B cell (primary cell): ENCODE measurements around the gene C9orf152. TPM values are rescaled to one million over a fixed set of nuclear protein-coding genes. Genes with fewer than 3 reads are reported as not detected.

Experiments
- ATAC-seq: fragments of 200-7000 bp; cut with Tn5 transposase; one replicate; pipeline ENCODE4 v1.10.0; 2021; ENCODE audit warnings: low read depth, mild to moderate bottlenecking, moderate number of reproducible peaks, moderate library complexity
- CTCF ChIA-PET: fragments of 350-600 bp; sonication (Branson Sonifier 250); formaldehyde crosslinking; loops from one replicate; lab custom pipeline; 2021; ENCODE audit warnings: antibody characterized with exemption, inconsistent platforms; lab: Charles Lee
- POLR2A ChIA-PET: fragments of 350-600 bp; sonication (Branson Sonifier 250); formaldehyde crosslinking; loops from one replicate; lab custom pipeline; 2021; ENCODE audit warnings: antibody characterized with exemption; lab: Charles Lee
- DNase-seq: peaks from one replicate; pipeline ENCODE4 v3.0.0; 2013
- H2AFZ ChIP-seq: 2 replicates; pipeline ENCODE4 v1.6.1; 2012; ENCODE audit warnings: mild to moderate bottlenecking, low read depth, low read length; ENCODE audit not compliant: insufficient read depth, poor library complexity, severe bottlenecking
- H3K27ac ChIP-seq, 2 donors: 1 replicate in 1 of 2; 2 replicates in 1 of 2; pipeline ENCODE4 v1.5.1; 2012 to 2013; ENCODE audit warnings: low read length in 2 of 2, mild to moderate bottlenecking in 2 of 2, moderate library complexity in 1 of 2
- H3K27me3 ChIP-seq, 4 experiments: fragments of 200-600 bp in 1 of 4; sonication (generic) in 1 of 4; replicated peaks in 1 of 4; 1 replicate in 2 of 4; 2 replicates in 2 of 4; pipeline versions ENCODE4 v1.6.1 to v1.7.0; 2013 to 2016; ENCODE audit warnings: low read length in 3 of 4, mild to moderate bottlenecking in 2 of 4, mixed read lengths in 1 of 4, moderate library complexity in 1 of 4; ENCODE audit not compliant: insufficient read depth in 4 of 4, control insufficient read depth in 3 of 4; ENCODE audit errors: control extremely low read depth in 1 of 4
- H3K36me3 ChIP-seq, 2 experiments: replicated peaks in 1 of 2; 1 replicate in 1 of 2; 2 replicates in 1 of 2; pipeline versions ENCODE4 v1.6.1 to v1.7.1; 2013; ENCODE audit warnings: low read length in 1 of 2; ENCODE audit not compliant: insufficient read depth in 2 of 2, control insufficient read depth in 1 of 2; ENCODE audit errors: control extremely low read depth in 1 of 2, extremely low read depth in 1 of 2
- H3K4me1 ChIP-seq, 2 donors: fragments of 200-600 bp in 1 of 2; sonication (generic) in 1 of 2; 1 replicate in 1 of 2; 2 replicates in 1 of 2; pipeline versions ENCODE4 v1.5.1 to v1.6.1; 2013 to 2017; ENCODE audit warnings: low read length in 2 of 2; ENCODE audit not compliant: control insufficient read depth in 2 of 2, insufficient read depth in 2 of 2
- H3K4me2 ChIP-seq: replicated peaks from 2 replicates; pipeline ENCODE3; 2012; ENCODE audit warnings: mild to moderate bottlenecking, low read depth, low read length; ENCODE audit not compliant: poor library complexity, severe bottlenecking
- H3K4me3 ChIP-seq, 5 experiments: fragments of 200-600 bp in 1 of 5; sonication (generic) in 1 of 5; 1 replicate in 3 of 5; 2 replicates in 2 of 5; pipeline versions ENCODE4 v1.5.1 to v1.7.0; 2011 to 2016; ENCODE audit warnings: low read length in 4 of 5, mild to moderate bottlenecking in 4 of 5, low read depth in 2 of 5, control low read depth in 1 of 5, moderate library complexity in 1 of 5; ENCODE audit not compliant: insufficient read depth in 1 of 5; ENCODE audit errors: control extremely low read depth in 1 of 5, extremely low read depth in 1 of 5
- H3K79me2 ChIP-seq: fragments of 200-600 bp; sonication (generic); one replicate; pipeline ENCODE4 v1.6.0; 2016; ENCODE audit warnings: low read length; ENCODE audit not compliant: control insufficient read depth, insufficient read depth
- H3K9ac ChIP-seq: fragments of 200-600 bp; sonication (generic); 2 replicates; pipeline ENCODE4 v1.6.1; 2017; ENCODE audit warnings: mild to moderate bottlenecking, low read length, moderate library complexity
- H3K9me3 ChIP-seq, 3 donors: one replicate each; pipeline versions ENCODE4 v1.6.1 to v1.7.1; 2013; ENCODE audit warnings: low read length in 2 of 3; ENCODE audit not compliant: control insufficient read depth in 2 of 3, insufficient read depth in 1 of 3; ENCODE audit errors: control extremely low read depth in 1 of 3
- H4K20me1 ChIP-seq: 2 replicates; pipeline ENCODE4 v1.6.0; 2012; ENCODE audit warnings: mild to moderate bottlenecking, low read length; ENCODE audit not compliant: insufficient read depth, control insufficient read depth, poor library complexity, severe bottlenecking
- H3K27ac Mint-ChIP-seq: one replicate; pipeline ENCODE4 v1.8.0; 2021; ENCODE audit warnings: mixed read lengths
- H3K27me3 Mint-ChIP-seq: one replicate; pipeline ENCODE4 v1.8.0; 2021; ENCODE audit warnings: mixed read lengths
- H3K4me1 Mint-ChIP-seq: one replicate; pipeline ENCODE4 v1.8.0; 2021; ENCODE audit warnings: mixed read lengths
- H3K4me3 Mint-ChIP-seq: one replicate; pipeline ENCODE4 v1.8.0; 2021; ENCODE audit warnings: mixed read lengths
- H3K9me3 Mint-ChIP-seq: one replicate; pipeline ENCODE4 v1.8.0; 2022; ENCODE audit warnings: mixed read lengths; ENCODE audit not compliant: insufficient read depth
- CTCF ChIP-seq: fragments of 200-600 bp; IDR thresholded peaks from one replicate; pipeline ENCODE4 v1.8.0; 2022; ENCODE audit warnings: antibody characterized with exemption, mild to moderate bottlenecking
- EZH2 ChIP-seq: IDR thresholded peaks from 2 replicates; pipeline ENCODE4 v1.6.1; 2012; ENCODE audit warnings: borderline replicate concordance, low read depth, mild to moderate bottlenecking, moderate library complexity, low read length; ENCODE audit not compliant: insufficient read depth, poor library complexity, severe bottlenecking
- whole genome bisulfite sequencing: methylation state at CpG from one replicate; pipeline ENCODE4 v1.1.5; 2013; ENCODE audit warnings: missing lambda C conversion rate; ENCODE audit not compliant: insufficient coverage; 5-methylcytosine and 5-hydroxymethylcytosine counted together
- intact Hi-C: fragments of 100-400 bp; cut with micrococcal nuclease; formaldehyde crosslinking; loops from one replicate; pipeline ENCODE4 v1.10.0; 2022
- polyA plus RNA-seq: library from polyadenylated mRNA; depleted of rRNA; stranded (reverse); fragments of >200 nt; gene quantifications from 2 replicates; pipeline ENCODE4 v1.2.3, GENCODE V29; 2012
- total RNA-seq, 2 donors: library from RNA; stranded (reverse); fragments of 120-200 nt in 1 of 2; gene quantifications; 1 replicate in 1 of 2; 2 replicates in 1 of 2; pipeline versions ENCODE4 v1.2.3 to v1.2.4, GENCODE V29; 2013 to 2022

C9orf152 gene
- total and polyA plus RNA-seq, 2 donors (not counting 1 experiment from before 2014, with no cell fraction given): not detected

- intact Hi-C loops: no loop called here
- no peaks in the 10 kb centered on the region for H3K27me3 ChIP-seq
- ChIA-PET CTCF (interaction anchor here (1.4 to 2.0 kb wide), 2 partner anchors 9 to 275 kb away, joined by 3 to 8 read pairs; no protein-coding TSS in a partner anchor), POLR2A (no interaction called here)
- no peak overlapping the region for H3K9ac ChIP-seq
- no peak for ATAC-seq
- no peak overlapping the region for H2AFZ ChIP-seq
- H3K27me3 Mint-ChIP-seq: peaks cover 4% of the 10 kb centered on the region
- H3K4me3 Mint-ChIP-seq: no peak overlapping the region
- no peak overlapping the region for H3K4me3 ChIP-seq
- H4K20me1 ChIP-seq: no peaks in the 10 kb centered on the region
- no peak overlapping the region for H3K4me2 ChIP-seq
- H3K27ac ChIP-seq: no peak overlapping the region
- peaks cover 10% of the 10 kb centered on the region for H3K4me1 Mint-ChIP-seq
- no peaks in the 10 kb centered on the region for H3K36me3 ChIP-seq
- H3K9me3 Mint-ChIP-seq: peaks cover 3% of the 10 kb centered on the region
- peaks cover 0 to 2% of the 10 kb centered on the region in 2 donors for H3K4me1 ChIP-seq
- TF ChIP-seq CTCF: no peak
- TF ChIP-seq EZH2: no peak
- WGBS: 71% methylated on average over 1 of the region's 1 CpG
- no peak overlapping the region for H3K27ac Mint-ChIP-seq
- H3K79me2 ChIP-seq: no peaks in the 10 kb centered on the region
- DNase-seq: no peak
- H3K9me3 ChIP-seq: peaks cover 0 to 8% (median 0%) of the 10 kb centered on the region in 3 donors
Measured at GRCh38 chr9:110178281-110178680, 29.7 kb downstream of the C9orf152 start.

GRCh38 chr9:110175275-110175968 is 32.5 kb downstream of the C9orf152 start:
- Histone ChIP-seq H3K27me3 (no peaks in the 10 kb centered on the region), H3K9me3 (peaks cover 0 to 9% (median 0%) of the 10 kb centered on the region in 3 donors), H3K4me1 (no peaks in the 10 kb centered on the region), H2AFZ (no peak overlapping the region), H3K36me3 (peaks cover 2 to 18% of the 10 kb centered on the region in 2 experiments), H3K4me3 (no peak overlapping the region), H3K27ac (no peak overlapping the region), H4K20me1 (peaks cover 18% of the 10 kb centered on the region), H3K4me2 (no peak overlapping the region), H3K79me2 (no peaks in the 10 kb centered on the region), H3K9ac (no peak overlapping the region)
- no peak overlapping the region for H3K27ac Mint-ChIP-seq
- peaks cover 16% of the 10 kb centered on the region for H3K4me1 Mint-ChIP-seq
- ATAC-seq (no peak), DNase-seq (no peak)
- no peaks in the 10 kb centered on the region for H3K9me3 Mint-ChIP-seq
- no peak for TF ChIP-seq CTCF
- no peak for TF ChIP-seq EZH2
- H3K4me3 Mint-ChIP-seq: no peak overlapping the region
- WGBS: 90% methylated on average over 3 of the region's 4 CpGs
- intact Hi-C loops: no loop called here
- no peaks in the 10 kb centered on the region for H3K27me3 Mint-ChIP-seq
- CTCF ChIA-PET: interaction anchor here (0.6 kb wide), 1 partner anchor 117 kb away, joined by 3 read pairs; no protein-coding TSS in a partner anchor
- POLR2A ChIA-PET: no interaction called here
